NCI-H1092 (cell line): ENCODE data around the gene TFDP3.

ENCODE experiments used
- DNase-seq: peaks from one replicate; lab custom pipeline; 2025; lab: John Stamatoyannopoulos, UW

The TFDP3 gene, protein sequence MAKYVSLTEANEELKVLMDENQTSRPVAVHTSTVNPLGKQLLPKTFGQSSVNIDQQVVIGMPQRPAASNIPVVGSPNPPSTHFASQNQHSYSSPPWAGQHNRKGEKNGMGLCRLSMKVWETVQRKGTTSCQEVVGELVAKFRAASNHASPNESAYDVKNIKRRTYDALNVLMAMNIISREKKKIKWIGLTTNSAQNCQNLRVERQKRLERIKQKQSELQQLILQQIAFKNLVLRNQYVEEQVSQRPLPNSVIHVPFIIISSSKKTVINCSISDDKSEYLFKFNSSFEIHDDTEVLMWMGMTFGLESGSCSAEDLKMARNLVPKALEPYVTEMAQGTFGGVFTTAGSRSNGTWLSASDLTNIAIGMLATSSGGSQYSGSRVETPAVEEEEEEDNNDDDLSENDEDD

DNA sequence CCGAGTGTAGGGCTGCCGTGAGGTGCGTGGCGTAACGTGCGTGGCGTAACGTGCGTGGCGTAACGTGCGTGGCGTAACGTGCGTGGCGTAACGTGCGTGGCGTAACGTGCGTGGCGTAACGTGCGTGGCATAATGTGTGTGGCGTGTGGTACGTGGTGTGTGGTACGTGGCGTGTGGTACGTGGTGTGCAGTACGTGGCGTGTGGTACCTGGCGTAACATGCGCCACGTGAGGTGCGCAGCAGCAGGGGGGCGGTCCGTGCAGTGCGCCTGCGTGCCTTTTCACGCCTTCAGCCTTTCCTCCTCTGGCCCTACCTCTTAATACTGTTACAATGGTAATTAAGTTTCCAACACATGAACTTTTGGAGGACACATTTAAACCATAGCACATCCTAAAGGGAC is at the start of gene TFDP3:
Gene TFDP3, minus strand, starts transcription at position 26 of the 400 bp plus-strand sequence. CDS start 95 bp downstream, outside the sequence.
- DNase-seq, result no peak

DNA sequence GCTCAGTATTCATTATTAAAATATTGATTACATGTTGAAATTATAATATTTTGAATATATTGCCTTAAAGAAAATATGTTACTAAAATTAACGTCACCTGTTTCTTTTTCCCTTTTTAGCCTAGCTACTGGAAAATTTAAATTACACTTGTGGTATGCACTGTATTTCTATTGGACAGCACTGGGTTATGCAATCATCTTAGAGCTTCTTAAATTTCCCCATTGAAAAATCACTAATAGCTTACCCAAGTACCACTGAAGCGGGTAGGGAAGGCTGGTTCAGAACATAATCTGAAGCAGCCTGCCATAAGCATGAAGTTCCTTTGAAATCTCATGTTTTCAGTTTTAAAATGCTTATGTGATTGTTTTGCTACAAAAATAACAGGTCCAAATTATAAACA is 49.5 kb upstream of the TFDP3 start:
- DNase-seq, result no peak

DNA sequence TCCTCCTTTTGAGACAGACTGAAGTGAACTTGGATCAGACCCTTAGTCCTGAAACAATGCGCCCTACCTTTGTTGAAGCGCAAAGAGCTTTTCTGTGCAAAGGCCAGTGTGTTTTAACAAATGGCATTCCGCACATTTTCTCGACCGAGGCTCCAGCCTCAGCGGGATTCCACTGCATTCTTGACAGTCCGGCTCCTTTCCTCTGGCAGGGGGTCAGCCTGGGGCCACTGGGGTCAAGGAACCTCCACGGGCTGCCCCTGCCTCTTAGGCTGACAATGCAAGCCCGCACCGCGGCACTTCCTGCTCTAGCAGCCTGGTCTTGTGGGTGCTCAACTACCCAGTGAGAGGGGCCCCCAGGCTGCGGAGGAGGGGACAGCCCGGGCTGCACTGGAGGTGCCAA is 47.2 kb upstream of the TFDP3 start:
- no peak for DNase-seq

DNA sequence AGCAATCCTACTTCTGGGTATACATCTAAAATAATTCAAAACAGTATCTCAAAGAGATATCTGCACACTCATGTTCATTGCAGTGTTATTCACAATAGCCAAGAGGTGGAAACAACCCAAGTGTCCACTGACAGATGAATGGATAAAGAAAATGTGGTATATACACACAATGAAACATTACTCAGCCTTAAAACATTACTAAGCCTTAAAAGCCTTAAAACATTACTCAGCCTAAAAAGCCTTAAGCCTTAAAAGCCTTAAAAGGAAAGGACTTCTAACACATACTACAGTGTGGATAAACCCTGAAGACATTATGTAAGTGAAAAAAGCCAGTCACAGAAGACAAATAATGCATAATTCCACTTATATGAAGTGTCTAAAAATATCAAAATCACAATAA is 40.3 kb upstream of the TFDP3 start:
- no peak for DNase-seq

DNA sequence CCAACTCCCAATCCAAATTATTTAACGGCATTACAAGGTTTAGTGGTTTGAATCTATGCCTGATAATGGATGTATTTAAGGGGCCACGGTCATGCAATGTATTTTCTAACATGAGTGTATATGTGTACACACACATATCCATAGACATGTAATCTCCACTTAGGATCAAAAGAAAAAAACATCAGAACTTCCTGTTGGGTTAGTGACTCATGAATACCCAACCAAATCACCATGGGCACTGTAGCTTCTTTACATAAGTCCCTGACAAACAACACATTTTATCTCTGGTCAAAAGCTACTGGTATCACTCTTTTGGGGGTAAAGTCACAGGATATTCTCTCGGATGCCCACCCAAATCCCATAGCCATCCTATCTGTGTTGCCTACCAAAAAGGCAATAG is 36.5 kb upstream of the TFDP3 start:
- DNase-seq, result no peak

DNA sequence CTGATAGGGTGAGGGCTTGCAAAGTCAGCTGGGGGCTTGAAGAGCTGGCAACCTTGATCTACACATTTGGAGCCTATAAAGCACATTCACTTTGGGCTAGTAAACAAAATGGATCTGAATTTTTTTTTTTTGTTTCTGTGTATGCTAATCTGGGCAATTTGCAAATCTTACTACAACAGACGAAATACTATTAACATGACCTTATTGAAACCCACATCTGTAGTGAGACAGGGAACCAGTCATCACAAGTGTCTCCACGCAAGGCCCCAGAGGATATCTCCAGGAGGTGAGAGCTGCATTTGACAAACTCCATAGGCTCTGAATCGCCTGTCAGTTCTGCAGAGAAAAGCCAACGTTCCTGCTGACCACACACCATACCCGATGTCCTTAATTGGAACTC is 33.0 kb upstream of the TFDP3 start:
- DNase-seq, result no peak

DNA sequence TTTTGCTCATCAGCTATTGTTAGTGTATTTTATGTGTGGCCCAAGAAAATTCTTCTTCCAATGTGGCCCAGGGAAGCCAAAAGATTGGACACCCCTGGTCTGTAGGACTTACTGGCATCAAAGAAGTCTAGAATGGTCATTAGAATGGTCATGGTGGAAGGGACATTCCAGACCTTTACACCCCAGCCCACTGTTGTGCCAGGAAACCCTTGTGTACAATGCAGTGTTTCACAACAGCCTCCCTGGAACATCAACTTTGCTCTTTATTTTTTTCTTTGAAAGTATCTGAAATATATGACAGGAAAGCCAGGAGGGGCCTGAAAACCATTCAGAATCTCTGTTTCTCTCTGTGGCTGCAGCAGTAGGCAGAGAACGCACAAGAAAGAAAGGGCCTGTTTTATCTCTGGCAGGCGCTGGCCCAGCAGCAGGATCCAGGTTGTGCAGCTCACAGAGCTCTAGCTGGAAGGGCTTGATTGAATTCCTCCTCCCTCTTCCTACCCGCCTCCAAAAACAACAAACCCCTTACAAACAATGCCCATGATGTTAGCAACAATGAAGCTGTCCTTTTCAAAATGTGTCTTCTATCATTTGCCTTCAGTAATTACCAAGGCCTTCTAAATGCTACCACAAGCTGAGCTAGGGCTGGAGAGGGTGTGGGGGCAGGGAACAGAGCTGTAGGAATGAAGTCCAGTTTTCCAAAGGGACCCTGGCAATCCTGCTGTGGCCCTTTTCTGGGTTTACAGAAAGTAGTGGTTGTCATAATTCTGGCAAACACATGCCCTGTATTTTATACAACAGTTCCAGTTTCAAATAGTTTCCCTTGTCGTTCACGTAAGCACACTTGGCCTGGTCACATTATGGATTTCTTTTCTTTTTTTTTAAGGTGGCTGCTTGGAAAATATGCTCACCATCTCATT is 32.3 kb upstream of the TFDP3 start:
- DNase-seq, result no peak

DNA sequence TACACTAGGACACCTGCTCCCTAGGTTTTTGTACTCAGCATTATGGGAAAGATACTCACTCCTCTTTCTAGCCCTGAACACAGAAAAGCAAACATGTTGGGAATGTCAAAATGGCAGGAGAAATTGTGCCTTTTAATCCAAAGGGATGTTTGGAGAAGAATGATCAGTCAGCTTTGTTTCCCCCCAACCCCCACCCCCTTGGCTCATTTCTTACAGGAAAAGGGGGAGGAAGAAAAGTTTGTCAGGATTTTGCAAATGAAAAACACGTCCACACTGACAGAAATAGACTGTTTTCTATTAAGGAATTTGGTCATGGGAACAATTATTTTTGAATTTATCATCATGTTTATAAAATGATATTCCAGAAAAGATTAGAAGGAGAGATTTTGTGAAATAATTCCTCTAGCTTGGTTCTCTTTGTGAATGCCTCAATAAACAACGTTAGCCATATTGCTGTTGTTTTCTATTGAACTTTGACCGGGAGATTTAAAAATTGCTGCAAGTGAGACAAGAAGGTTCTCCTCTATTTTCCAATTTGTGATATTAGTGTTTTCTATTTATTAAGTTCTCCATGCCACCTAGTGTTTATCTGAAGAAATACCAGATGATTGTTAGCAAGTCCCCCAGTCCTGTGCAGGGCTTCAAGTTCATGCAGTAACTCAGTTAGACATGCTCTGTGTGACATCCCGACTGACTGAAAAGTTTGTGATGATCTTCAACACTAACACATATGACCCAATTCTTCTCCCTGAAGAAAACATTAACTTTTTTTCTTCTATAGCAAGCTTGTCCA is 31.3 kb upstream of the TFDP3 start:
- no peak for DNase-seq

DNA sequence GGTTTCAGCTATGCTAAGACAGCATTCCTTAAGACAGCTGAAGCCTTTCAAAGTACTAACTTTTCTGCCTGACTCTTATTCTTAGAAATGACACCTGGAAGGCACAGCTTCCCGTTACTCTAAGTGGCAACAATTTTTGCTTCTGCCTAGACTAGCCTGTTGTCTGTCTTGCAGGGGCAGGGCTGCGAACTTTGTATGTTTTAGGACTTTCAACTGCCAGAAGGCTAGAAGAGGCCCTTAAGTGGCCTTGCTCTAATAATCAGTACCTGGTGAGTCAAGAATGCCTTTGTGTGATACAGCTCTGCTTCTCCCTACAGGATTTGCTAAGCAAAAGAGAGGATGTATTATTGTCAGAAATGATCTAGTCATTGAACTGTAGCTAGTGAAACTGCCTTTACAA is 30.0 kb upstream of the TFDP3 start:
- no peak for DNase-seq

DNA sequence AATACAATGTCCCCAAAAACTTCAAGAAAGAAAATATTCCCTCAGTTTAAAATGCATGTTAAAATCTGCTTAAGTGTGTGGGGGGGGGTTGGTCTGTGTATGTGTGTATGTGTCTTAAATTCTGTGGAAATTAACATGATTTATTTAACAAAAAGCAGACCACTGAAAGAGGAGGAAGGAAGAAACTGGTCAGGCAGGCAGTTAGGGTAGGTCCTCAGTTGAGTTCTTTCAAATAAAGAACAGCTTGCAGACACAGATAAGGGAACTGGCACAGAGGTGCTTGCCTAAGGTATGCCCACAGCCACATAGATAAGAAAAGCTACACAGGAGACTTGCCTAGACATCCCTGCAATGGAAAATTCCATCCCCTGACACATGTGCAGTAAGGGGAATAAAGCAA is 28.8 kb upstream of the TFDP3 start:
- no peak for DNase-seq

DNA sequence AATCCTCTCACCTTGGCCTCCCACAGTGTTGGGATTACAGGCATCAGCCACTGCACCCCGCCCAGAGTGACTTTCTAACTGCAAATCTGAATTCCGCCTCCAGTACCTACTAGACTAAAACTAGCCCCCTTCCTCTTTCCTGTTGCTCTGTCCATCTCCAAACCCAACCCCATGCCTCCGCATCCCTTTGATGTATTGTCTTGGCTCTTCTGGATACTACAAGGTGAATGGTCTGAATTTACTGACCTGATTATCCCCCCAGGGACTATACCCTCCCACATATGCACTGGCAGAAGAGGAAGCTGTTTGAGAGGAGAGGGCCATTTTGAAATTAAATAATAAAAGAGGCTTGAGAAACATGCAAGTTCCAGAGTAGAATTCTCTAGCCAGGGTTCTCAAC is 17.7 kb upstream of the TFDP3 start:
- DNase-seq, result no peak

DNA sequence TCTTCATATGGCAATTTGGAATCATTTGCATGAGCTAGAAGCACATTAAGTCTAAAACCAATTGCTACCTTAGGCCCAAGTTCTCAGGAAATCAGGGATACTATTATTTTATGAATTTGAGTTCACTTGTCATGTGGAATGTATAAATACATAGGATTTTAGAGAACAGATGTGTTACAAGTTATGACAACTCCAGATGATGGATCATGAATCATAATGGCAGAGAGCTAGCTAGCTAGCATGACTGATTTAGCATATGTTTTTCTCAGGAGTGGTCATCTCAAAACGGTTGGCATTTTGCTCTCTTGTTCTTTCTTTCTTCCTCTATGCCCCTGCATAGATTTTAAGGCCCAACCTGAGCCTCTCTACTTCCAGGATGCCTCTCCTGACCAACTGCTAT is 14.2 kb upstream of the TFDP3 start:
- no peak for DNase-seq

DNA sequence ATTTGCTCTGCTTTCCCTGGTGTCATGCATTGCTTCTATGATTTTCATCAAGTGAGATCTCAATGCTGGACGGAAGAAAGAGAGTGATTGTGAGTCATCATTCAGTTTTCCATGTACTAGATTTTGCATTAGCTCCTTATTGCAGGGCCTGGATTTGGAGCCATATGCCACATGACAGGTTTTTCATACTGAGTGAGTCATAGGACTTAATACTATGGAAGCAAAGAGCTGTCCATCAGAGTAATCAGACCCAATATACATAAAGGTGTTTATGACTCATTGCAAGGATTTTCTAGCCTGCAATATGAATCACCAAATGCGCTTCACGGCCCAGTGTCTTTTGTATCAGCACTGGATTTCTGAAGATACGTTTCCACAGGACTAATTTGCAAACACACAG is 11.2 kb upstream of the TFDP3 start:
- no peak for DNase-seq

DNA sequence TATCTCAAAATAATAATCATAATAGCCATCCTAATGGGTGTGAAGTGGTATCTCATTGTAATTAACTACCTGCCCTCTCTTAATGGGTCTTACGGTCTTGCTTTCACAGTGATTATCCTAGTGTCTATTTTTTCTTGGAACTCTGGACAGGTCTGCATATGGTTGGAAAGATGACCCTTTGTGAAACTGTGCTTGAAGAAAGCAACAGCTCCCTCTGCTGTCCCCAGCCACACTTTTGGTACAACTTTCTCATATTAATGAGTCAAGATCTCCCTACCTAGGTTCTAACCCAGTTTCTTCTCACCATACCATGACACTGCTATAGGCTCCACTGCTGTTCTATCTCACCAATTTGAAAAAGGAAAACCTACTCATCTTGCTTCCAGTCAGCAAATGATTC is 2.4 kb downstream of the TFDP3 start:
- no peak for DNase-seq

DNA sequence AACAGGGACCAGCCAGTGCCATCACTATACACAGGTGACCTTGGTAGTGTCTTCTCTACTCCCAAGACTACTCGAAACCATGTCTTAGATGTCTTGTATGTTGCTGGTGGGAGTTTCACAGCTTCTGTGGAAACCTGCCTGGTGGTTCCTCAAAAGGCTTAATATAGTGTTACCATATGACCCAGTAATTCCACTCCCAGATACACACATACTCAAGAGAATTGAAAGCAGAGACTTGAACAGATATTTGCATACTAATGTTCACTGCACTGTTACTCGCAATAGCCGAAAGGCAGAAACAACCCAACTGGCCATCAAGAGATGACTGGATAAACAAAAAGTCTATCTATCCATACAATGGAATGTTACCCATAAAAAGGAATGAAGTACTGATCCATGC is 3.1 kb downstream of the TFDP3 start:
- DNase-seq, result no peak

DNA sequence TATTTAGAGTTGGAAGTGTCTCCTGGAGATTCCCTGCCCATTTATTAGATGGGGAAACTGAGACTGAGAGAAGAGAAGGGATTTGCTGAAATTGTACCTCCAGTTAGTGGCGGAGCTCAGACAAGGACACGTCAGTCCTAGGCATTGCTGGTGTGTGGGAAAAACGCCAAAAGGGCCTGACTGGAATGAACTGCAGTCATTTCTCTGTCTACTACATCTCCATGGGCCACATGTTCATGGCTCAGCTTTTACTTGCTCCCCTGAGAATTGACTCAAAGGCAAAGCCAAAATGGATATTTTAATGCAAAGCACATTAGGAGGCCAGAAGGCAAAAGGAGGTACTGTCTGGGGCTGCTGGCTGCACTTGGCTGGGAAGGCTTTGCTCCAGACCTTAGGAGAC is 3.9 kb downstream of the TFDP3 start:
- DNase-seq, result no peak

DNA sequence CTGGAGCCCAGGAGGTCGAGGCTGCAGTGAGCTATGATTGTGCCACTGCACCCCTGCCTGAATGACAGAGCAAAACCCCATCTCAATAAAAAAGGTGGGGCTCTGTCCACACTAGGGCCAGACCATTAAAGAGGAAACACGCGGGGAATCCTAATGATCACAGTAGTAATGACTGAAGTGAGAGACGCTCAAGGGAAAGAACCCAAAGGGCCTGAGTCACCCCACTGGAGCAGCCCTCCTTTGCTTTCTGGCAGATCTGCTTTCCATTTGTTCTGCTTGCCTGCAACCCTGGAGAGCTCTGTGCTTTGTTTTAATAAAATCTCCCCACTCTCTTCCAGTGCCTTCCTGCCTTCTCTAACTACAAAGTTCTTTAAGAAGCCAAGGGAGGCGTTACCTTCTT is 5.0 kb downstream of the TFDP3 start:
- DNase-seq, result no peak

DNA sequence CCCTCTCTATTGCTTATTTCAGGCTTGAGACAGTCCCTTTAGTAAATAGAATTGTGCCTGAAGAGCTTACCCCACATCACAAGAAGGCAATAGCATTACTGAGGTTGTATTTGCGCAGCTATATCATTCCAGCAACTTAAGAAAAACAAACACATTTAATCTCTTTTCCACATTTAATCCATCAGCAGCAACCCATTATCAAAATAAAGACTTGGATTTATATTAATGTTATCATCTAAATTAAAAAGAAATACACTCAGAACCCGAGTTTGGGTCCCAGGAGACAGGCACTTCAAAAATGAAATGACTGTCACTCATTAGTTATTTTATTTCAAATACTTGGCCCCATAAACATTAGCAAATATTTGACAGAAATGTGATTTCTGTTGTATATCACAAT is 10.4 kb downstream of the TFDP3 start:
- no peak for DNase-seq

DNA sequence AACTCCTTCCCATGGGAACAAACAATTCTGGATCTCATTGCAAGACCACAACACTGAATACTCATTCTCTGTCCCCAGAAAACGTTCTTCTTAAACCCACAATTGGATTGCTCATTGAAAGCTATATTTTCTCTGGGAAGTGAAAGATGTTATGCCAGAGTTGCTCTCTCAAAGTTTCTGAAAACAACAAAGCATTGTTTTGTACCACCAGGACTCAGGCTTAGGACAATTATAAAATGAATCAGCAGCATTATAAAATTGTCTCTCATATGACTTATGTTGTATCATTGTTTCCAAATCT is 26.5 kb downstream of the TFDP3 start:
- DNase-seq, result no peak

DNA sequence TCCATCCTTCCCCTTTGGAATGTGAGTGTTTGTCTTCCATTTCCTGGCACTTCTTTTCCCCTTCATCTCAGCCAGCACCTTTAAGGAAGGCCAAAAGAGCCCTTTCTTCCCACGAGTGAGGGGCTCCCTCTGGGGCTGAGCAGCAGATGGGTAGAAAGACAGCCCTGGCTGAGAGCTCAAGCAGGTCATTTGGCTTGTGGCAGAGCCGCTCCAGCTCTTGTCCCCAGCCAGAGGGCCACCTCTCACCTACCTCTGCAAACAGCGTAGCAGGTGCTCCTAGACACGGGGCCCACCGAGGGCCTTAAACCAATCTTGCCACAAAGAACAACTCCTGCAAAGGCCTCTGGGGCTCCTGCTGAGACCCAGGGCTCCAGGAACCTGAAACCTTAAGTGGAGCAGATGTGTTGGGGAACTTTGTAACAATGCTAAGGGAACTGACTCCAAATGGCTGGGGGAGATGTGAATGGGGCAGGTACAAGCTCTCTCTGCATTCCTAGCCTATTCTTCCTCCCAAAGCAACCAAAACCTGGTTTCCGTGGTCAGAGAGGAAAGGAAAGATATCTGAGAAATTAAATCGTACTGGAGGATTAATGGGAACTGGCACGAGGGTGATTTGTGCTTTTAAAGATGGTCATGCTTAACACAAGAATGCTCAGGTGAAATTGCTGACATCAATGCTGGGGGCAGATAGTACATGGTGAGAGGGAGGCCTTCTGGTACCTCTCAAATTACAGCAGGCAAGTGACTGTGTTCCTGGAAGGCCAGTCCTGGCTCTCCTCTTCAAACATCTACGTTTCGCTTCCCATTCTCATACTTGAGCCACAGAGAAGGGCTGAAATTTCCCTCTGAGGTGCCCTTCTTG is 27.0 kb downstream of the TFDP3 start:
- no peak for DNase-seq

DNA sequence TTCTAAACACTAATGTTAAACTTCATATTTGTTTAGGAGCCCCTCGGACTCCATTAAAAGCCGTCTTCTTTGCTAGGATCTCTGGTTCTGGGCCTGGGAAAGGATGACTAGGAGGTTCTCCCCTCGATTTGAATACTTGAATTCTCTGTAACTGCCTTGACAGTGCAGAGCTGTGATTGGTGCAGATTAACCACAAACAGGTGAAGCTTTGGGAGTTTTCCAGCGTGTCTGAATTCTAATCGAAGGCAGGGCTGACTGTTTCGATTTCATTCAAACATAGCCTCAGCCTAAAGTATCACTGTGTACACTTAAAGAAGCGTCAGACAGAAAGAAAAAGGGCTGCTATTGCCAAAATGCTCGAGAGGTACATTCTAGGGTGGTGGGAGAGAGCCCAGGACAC is 29.0 kb downstream of the TFDP3 start:
- DNase-seq, result no peak

DNA sequence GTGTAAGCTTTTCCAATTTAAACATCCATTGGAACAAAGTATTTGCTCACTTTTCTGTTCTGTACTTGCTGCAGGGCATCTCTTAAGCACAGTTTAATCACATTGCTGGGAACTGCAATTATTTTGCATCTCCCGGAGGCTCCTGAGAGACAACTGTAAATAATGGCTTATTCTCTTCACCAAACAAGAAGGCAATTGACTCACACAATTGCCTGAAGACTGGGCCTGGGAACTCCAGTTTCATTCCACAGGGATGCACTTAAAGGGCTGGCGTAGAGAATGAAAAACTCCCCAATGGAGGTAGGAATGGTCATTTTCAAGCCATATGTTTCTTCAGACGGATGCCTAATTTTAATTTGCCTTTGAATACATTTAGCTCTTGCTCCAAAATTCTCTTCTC is 29.5 kb downstream of the TFDP3 start:
- DNase-seq, result no peak
